HepG2 (cell line): ENCODE results near the gene NYAP1. TPM values are rescaled to one million over a fixed set of nuclear protein-coding genes. Genes with fewer than 3 reads are reported as not detected.

Experiments
- polyA plus RNA-seq, 8 experiments: library from polyadenylated mRNA; depleted of rRNA in 3 of 8; stranded (reverse) in 7 of 8; unstranded in 1 of 8; fragments of >200 nt; fragmentation: Illumina TruSeq in 4 of 8; extraction: Trizol in 4 of 8; gene quantifications; 2 replicates each; pipeline versions ENCODE4 v1.2.1 to v1.2.3, GENCODE V29; 2011 to 2016; ENCODE audit warnings: low read depth in 4 of 8, missing spikeins in 1 of 8, mixed read lengths in 1 of 8; ENCODE audit not compliant: insufficient read depth in 1 of 8
- small RNA-seq, 3 experiments: library from RNA; depleted of rRNA; stranded (forward); fragments of <200 nt; gene quantifications; one replicate each; pipeline ENCODE3, GENCODE V24; 2012; ENCODE audit warnings: low read depth in 2 of 3, low replicate concordance in 1 of 3; ENCODE audit not compliant: insufficient read length in 3 of 3, insufficient read depth in 2 of 3
- total RNA-seq, 5 experiments: library from RNA; depleted of rRNA; stranded (reverse); fragments of >200 nt; fragmentation: Illumina TruSeq; extraction: Trizol; gene quantifications; 2 replicates each; pipeline ENCODE4 v1.2.3, GENCODE V29; 2016; ENCODE audit warnings: low read depth in 1 of 5

NYAP1 gene
- total and polyA plus RNA-seq, 2 of the 13 experiments (the other 11 are each of a cell fraction or from before 2014, with no cell fraction given), result 0.15 to 0.46 TPM

Small RNAs within 50 kb of the gene (small RNA-seq; reads per million reads assigned to genes)
- 0 reads per million in 3 experiments for gene RN7SL416P

Other genes starting within 250 kb of the NYAP1 start
- not detected in 2 replicates for gene SPDYE3, start 176.2 kb upstream of the NYAP1 start, total RNA-seq (2016; rRNA removed; fragmentation: Illumina TruSeq; extraction: Trizol)
- not detected in 2 replicates for gene SPDYE3, start 176.2 kb upstream of the NYAP1 start, polyA plus RNA-seq (2011; rRNA removed)
- 5.6 and 16.6 TPM in 2 replicates for gene PILRB, start 125.8 kb upstream of the NYAP1 start, total RNA-seq (2016; rRNA removed; fragmentation: Illumina TruSeq; extraction: Trizol)
- gene PILRB, start 125.8 kb upstream of the NYAP1 start, polyA plus RNA-seq (2011; rRNA removed), result 33.0 and 33.8 TPM in 2 replicates
- gene PILRA, start 110.4 kb upstream of the NYAP1 start, total RNA-seq (2016; rRNA removed; fragmentation: Illumina TruSeq; extraction: Trizol), result 0.13 TPM in 1 of 2 replicates, not detected in the other
- 0.97 and 1.3 TPM in 2 replicates for gene PILRA, start 110.4 kb upstream of the NYAP1 start, polyA plus RNA-seq (2011; rRNA removed)
- gene ZCWPW1, start 55.2 kb upstream of the NYAP1 start, total RNA-seq (2016; rRNA removed; fragmentation: Illumina TruSeq; extraction: Trizol), result 2.5 and 2.6 TPM in 2 replicates
- 1.6 and 2.4 TPM in 2 replicates for gene ZCWPW1, start 55.2 kb upstream of the NYAP1 start, polyA plus RNA-seq (2011; rRNA removed)
- gene MEPCE, start 54.1 kb upstream of the NYAP1 start, total RNA-seq (2016; rRNA removed; fragmentation: Illumina TruSeq; extraction: Trizol), result 22.6 and 26.0 TPM in 2 replicates
- gene MEPCE, start 54.1 kb upstream of the NYAP1 start, polyA plus RNA-seq (2011; rRNA removed), result 12.3 and 12.7 TPM in 2 replicates
- gene PPP1R35, start 47.4 kb upstream of the NYAP1 start, total RNA-seq (2016; rRNA removed; fragmentation: Illumina TruSeq; extraction: Trizol), result 16.7 and 24.8 TPM in 2 replicates
- gene PPP1R35, start 47.4 kb upstream of the NYAP1 start, polyA plus RNA-seq (2011; rRNA removed), result 26.4 and 29.0 TPM in 2 replicates
- gene SPACDR, start 19.7 kb upstream of the NYAP1 start, total RNA-seq (2016; rRNA removed; fragmentation: Illumina TruSeq; extraction: Trizol), result not detected in 2 replicates
- 0.24 and 0.41 TPM in 2 replicates for gene SPACDR, start 19.7 kb upstream of the NYAP1 start, polyA plus RNA-seq (2011; rRNA removed)
- gene TSC22D4, start 4.7 kb upstream of the NYAP1 start, total RNA-seq (2016; rRNA removed; fragmentation: Illumina TruSeq; extraction: Trizol), result 6.3 and 7.7 TPM in 2 replicates
- 8.7 and 10.1 TPM in 2 replicates for gene TSC22D4, start 4.7 kb upstream of the NYAP1 start, polyA plus RNA-seq (2011; rRNA removed)
- gene AGFG2, start 55.3 kb downstream of the NYAP1 start, total RNA-seq (2016; rRNA removed; fragmentation: Illumina TruSeq; extraction: Trizol), result 117 and 132 TPM in 2 replicates
- gene AGFG2, start 55.3 kb downstream of the NYAP1 start, polyA plus RNA-seq (2011; rRNA removed), result 125 and 127 TPM in 2 replicates
- gene SAP25, start 90.0 kb downstream of the NYAP1 start, total RNA-seq (2016; rRNA removed; fragmentation: Illumina TruSeq; extraction: Trizol), result 0.15 TPM in 1 of 2 replicates, not detected in the other
- gene SAP25, start 90.0 kb downstream of the NYAP1 start, polyA plus RNA-seq (2011; rRNA removed), result 0.20 TPM in 2 replicates
- 2.9 and 7.0 TPM in 2 replicates for gene LRCH4, start 102.2 kb downstream of the NYAP1 start, total RNA-seq (2016; rRNA removed; fragmentation: Illumina TruSeq; extraction: Trizol)
- gene LRCH4, start 102.2 kb downstream of the NYAP1 start, polyA plus RNA-seq (2011; rRNA removed), result 9.3 and 11.1 TPM in 2 replicates
- gene FBXO24, start 102.4 kb downstream of the NYAP1 start, total RNA-seq (2016; rRNA removed; fragmentation: Illumina TruSeq; extraction: Trizol), result 0.13 and 0.20 TPM in 2 replicates
- 0.31 and 0.55 TPM in 2 replicates for gene FBXO24, start 102.4 kb downstream of the NYAP1 start, polyA plus RNA-seq (2011; rRNA removed)
- 3.9 and 16.0 TPM in 2 replicates for gene PCOLCE, start 118.4 kb downstream of the NYAP1 start, total RNA-seq (2016; rRNA removed; fragmentation: Illumina TruSeq; extraction: Trizol)
- 5.3 and 6.9 TPM in 2 replicates for gene PCOLCE, start 118.4 kb downstream of the NYAP1 start, polyA plus RNA-seq (2011; rRNA removed)
- 6.1 and 7.6 TPM in 2 replicates for gene MOSPD3, start 128.6 kb downstream of the NYAP1 start, total RNA-seq (2016; rRNA removed; fragmentation: Illumina TruSeq; extraction: Trizol)
- 8.6 and 8.8 TPM in 2 replicates for gene MOSPD3, start 128.6 kb downstream of the NYAP1 start, polyA plus RNA-seq (2011; rRNA removed)
- 12.5 and 36.9 TPM in 2 replicates for gene TFR2, start 157.6 kb downstream of the NYAP1 start, total RNA-seq (2016; rRNA removed; fragmentation: Illumina TruSeq; extraction: Trizol)
- 64.2 and 122 TPM in 2 replicates for gene TFR2, start 157.6 kb downstream of the NYAP1 start, polyA plus RNA-seq (2011; rRNA removed)
- gene ACTL6B, start 172.5 kb downstream of the NYAP1 start, total RNA-seq (2016; rRNA removed; fragmentation: Illumina TruSeq; extraction: Trizol), result not detected in 2 replicates
- gene ACTL6B, start 172.5 kb downstream of the NYAP1 start, polyA plus RNA-seq (2011; rRNA removed), result not detected in 2 replicates
- gene GNB2, start 189.8 kb downstream of the NYAP1 start, total RNA-seq (2016; rRNA removed; fragmentation: Illumina TruSeq; extraction: Trizol), result 48.3 and 64.3 TPM in 2 replicates
- gene GNB2, start 189.8 kb downstream of the NYAP1 start, polyA plus RNA-seq (2011; rRNA removed), result 67.1 and 82.0 TPM in 2 replicates
- gene GIGYF1, start 210.3 kb downstream of the NYAP1 start, total RNA-seq (2016; rRNA removed; fragmentation: Illumina TruSeq; extraction: Trizol), result 6.4 and 16.1 TPM in 2 replicates
- gene GIGYF1, start 210.3 kb downstream of the NYAP1 start, polyA plus RNA-seq (2011; rRNA removed), result 7.6 and 10.2 TPM in 2 replicates
- 91.1 and 91.5 TPM in 2 replicates for gene POP7, start 222.2 kb downstream of the NYAP1 start, total RNA-seq (2016; rRNA removed; fragmentation: Illumina TruSeq; extraction: Trizol)
- 63.9 and 70.6 TPM in 2 replicates for gene POP7, start 222.2 kb downstream of the NYAP1 start, polyA plus RNA-seq (2011; rRNA removed)
- 9.9 and 10.3 TPM in 2 replicates for gene EPO, start 236.5 kb downstream of the NYAP1 start, total RNA-seq (2016; rRNA removed; fragmentation: Illumina TruSeq; extraction: Trizol)
- gene EPO, start 236.5 kb downstream of the NYAP1 start, polyA plus RNA-seq (2011; rRNA removed), result 25.7 and 26.2 TPM in 2 replicates
- 0.02 and 0.08 TPM in 2 replicates for gene ZAN, start 249.7 kb downstream of the NYAP1 start, total RNA-seq (2016; rRNA removed; fragmentation: Illumina TruSeq; extraction: Trizol)
- 0.09 and 0.14 TPM in 2 replicates for gene ZAN, start 249.7 kb downstream of the NYAP1 start, polyA plus RNA-seq (2011; rRNA removed)